ENCODE measurements around the gene CDKN2B.

The CDKN2B gene

DNA sequence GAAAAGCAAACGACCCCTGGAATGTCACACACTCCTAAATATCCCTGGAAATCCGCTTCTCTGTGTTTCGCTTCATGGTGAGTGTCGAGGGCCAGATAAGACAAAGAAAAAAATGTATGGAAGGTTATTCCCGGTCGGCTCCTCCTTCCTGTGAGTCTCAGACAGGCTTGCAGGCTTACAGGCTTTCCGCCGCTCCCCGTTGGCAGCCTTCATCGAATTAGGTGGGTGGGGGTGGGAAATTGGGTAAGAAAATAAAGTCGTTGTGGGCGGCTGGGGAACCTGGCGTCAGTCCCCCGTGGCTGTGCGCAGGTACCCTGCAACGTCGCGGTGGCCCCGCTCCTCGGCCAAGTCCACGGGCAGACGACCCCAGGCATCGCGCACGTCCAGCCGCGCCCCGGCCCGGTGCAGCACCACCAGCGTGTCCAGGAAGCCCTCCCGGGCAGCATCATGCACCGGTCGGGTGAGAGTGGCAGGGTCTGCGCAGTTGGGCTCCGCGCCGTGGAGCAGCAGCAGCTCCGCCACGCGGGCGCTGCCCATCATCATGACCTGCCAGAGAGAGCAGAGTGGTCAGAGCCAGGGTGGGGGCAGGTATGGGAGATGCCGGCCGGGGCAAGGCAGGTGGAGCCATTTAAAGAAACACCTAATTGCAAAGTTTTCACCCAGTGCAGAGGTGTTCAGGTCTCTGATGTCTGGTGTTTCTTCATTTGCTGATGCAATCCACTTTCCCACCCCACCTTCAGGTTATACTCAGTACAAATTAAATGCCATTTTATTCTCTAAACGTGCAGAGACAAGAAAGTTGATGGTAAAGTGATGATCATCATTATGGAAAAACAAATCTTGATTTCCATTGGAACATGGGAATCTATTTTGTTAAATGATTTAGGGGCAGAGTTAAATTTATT, 3.2 kb downstream of the CDKN2B start:
- no peak overlapping the region for H3K4me3 ChIP-seq (ENCODE audit: low read depth, low read length)
- TF ChIP-seq, protein P1, sequence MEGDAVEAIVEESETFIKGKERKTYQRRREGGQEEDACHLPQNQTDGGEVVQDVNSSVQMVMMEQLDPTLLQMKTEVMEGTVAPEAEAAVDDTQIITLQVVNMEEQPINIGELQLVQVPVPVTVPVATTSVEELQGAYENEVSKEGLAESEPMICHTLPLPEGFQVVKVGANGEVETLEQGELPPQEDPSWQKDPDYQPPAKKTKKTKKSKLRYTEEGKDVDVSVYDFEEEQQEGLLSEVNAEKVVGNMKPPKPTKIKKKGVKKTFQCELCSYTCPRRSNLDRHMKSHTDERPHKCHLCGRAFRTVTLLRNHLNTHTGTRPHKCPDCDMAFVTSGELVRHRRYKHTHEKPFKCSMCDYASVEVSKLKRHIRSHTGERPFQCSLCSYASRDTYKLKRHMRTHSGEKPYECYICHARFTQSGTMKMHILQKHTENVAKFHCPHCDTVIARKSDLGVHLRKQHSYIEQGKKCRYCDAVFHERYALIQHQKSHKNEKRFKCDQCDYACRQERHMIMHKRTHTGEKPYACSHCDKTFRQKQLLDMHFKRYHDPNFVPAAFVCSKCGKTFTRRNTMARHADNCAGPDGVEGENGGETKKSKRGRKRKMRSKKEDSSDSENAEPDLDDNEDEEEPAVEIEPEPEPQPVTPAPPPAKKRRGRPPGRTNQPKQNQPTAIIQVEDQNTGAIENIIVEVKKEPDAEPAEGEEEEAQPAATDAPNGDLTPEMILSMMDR (IDR thresholded peaks at IDR 0.05; ENCODE audit: control insufficient read depth, extremely low read depth, insufficient read depth), result no peak
- no peak for DNase-seq (ENCODE audit: low read depth)

GRCh38 chr9:22005021-22005701, 3.9 kb downstream of the CDKN2B start:
- TF ChIP-seq, protein P1 (IDR thresholded peaks at IDR 0.05; ENCODE audit: control insufficient read depth, extremely low read depth, insufficient read depth), result no peak
- DNase-seq (ENCODE audit: low read depth), result no peak
- no peak overlapping the region for H3K4me3 ChIP-seq (ENCODE audit: low read depth, low read length)

- TF ChIP-seq, protein P1 (IDR thresholded peaks at IDR 0.05; ENCODE audit: control insufficient read depth, extremely low read depth, insufficient read depth), result no peak
- H3K4me3 ChIP-seq (ENCODE audit: low read depth, low read length), result no peak overlapping the region
- DNase-seq (ENCODE audit: low read depth), result no peak
These were observed 7.1 kb downstream of the CDKN2B start for GRCh38 chr9:22002038-22002437.

GRCh38 chr9:21998026-21998425, 11.1 kb downstream of the CDKN2B start:
- no peak for DNase-seq (ENCODE audit: low read depth)
- H3K4me3 ChIP-seq (ENCODE audit: low read depth, low read length), result no peak overlapping the region
- TF ChIP-seq, protein P1 (IDR thresholded peaks at IDR 0.05; ENCODE audit: control insufficient read depth, extremely low read depth, insufficient read depth), result no peak

- TF ChIP-seq, protein P1 (IDR thresholded peaks at IDR 0.05; ENCODE audit: control insufficient read depth, extremely low read depth, insufficient read depth), result no peak
- DNase-seq (ENCODE audit: low read depth), result no peak
- no peak overlapping the region for H3K4me3 ChIP-seq (ENCODE audit: low read depth, low read length)
These were observed 11.6 kb downstream of the CDKN2B start for GRCh38 chr9:21997480-21997879.

GRCh38 chr9:21996858-21997257, 12.2 kb downstream of the CDKN2B start:
- H3K4me3 ChIP-seq (ENCODE audit: low read depth, low read length), result no peak overlapping the region
- TF ChIP-seq, protein P1 (IDR thresholded peaks at IDR 0.05; ENCODE audit: control insufficient read depth, extremely low read depth, insufficient read depth), result no peak

More at GRCh38 chr9:21996858-21997257, 12.2 kb downstream of the CDKN2B start:
- no peak for DNase-seq (ENCODE audit: low read depth)

Measured in LNCaP clone FGC (cell line).